ENCODE data around the gene ZSCAN10.

The ZSCAN10 gene

GRCh38 chr16:3042376-3042775 is 56.7 kb downstream of the ZSCAN10 start:
- TF ChIP-seq USF1 (IDR thresholded peaks at IDR 0.05) (no peak), NFIC (IDR thresholded peaks at IDR 0.05) (no peak), MAX (IDR thresholded peaks at IDR 0.05) (no peak), YY1 (IDR thresholded peaks at IDR 0.05; ENCODE audit: low read depth) (no peak), CREB1 (IDR thresholded peaks at IDR 0.05; ENCODE audit: low read depth) (no peak), EP300 (IDR thresholded peaks at IDR 0.05; ENCODE audit: borderline replicate concordance) (no peak), RAD21 (IDR thresholded peaks at IDR 0.05; ENCODE audit: low read depth) (no peak), CEBPB (IDR thresholded peaks at IDR 0.05) (no peak), FOXM1 (IDR thresholded peaks at IDR 0.05; ENCODE audit: borderline replicate concordance, low read depth) (no peak), TEAD4 (IDR thresholded peaks at IDR 0.05) (no peak), TCF12 (IDR thresholded peaks at IDR 0.05; ENCODE audit: low read depth) (no peak), EGR1 (IDR thresholded peaks at IDR 0.05) (no peak), TAF1 (IDR thresholded peaks at IDR 0.05; ENCODE audit: low read depth) (no peak), ZBTB7A (IDR thresholded peaks at IDR 0.05; ENCODE audit: low read depth) (no peak), REST (IDR thresholded peaks at IDR 0.05; ENCODE audit: low read depth) (no peak)

- no peak for TF ChIP-seq ZBTB7A (IDR thresholded peaks at IDR 0.05; ENCODE audit: low read depth)
- TF ChIP-seq NFIC (IDR thresholded peaks at IDR 0.05): no peak
- no peak for TF ChIP-seq RAD21 (IDR thresholded peaks at IDR 0.05; ENCODE audit: low read depth)
- no peak for TF ChIP-seq TEAD4 (IDR thresholded peaks at IDR 0.05)
- no peak for TF ChIP-seq EGR1 (IDR thresholded peaks at IDR 0.05)
- TF ChIP-seq MAX (IDR thresholded peaks at IDR 0.05): no peak
- TF ChIP-seq USF1 (IDR thresholded peaks at IDR 0.05): no peak
- no peak for TF ChIP-seq TCF12 (IDR thresholded peaks at IDR 0.05; ENCODE audit: low read depth)
- TF ChIP-seq TAF1 (IDR thresholded peaks at IDR 0.05; ENCODE audit: low read depth): no peak
- no peak for TF ChIP-seq REST (IDR thresholded peaks at IDR 0.05; ENCODE audit: low read depth)
- no peak for TF ChIP-seq CEBPB (IDR thresholded peaks at IDR 0.05)
- no peak for TF ChIP-seq EP300 (IDR thresholded peaks at IDR 0.05; ENCODE audit: borderline replicate concordance)
- TF ChIP-seq YY1 (IDR thresholded peaks at IDR 0.05; ENCODE audit: low read depth): no peak
- TF ChIP-seq FOXM1 (IDR thresholded peaks at IDR 0.05; ENCODE audit: borderline replicate concordance, low read depth): no peak
- no peak for TF ChIP-seq CREB1 (IDR thresholded peaks at IDR 0.05; ENCODE audit: low read depth)
Observed at GRCh38 chr16:3038896-3039295, 60.2 kb downstream of the ZSCAN10 start.
